ENCODE measurements around the gene GGA1. TPM values are rescaled to one million over a fixed set of nuclear protein-coding genes. Genes with fewer than 3 reads are reported as not detected.
A peak's percentile ranks its signal among the peaks of the same experiment; 100 is the strongest.

GGA1 gene
- total and polyA plus RNA-seq, 9 donors = 27.4 to 46.8 (median 36.6) TPM

GRCh38 chr22:37674248-37674647 is 65.6 kb downstream of the GGA1 start:
- DNase-seq = no peak
- 100% methylated on average over 7 of the region's 12 CpGs for WGBS (ENCODE audit: insufficient coverage)
- H3K4me3 ChIP-seq (ENCODE audit: low read length) = no peak overlapping the region
- H3K27ac ChIP-seq (ENCODE audit: low read length) = peak overlapping the region; percentile 99
- H3K4me1 ChIP-seq (ENCODE audit: control insufficient read depth, insufficient read depth, low read length) = peaks cover 50% of the 10 kb centered on the region
- H3K9me3 ChIP-seq (replicated peaks; ENCODE audit: control insufficient read depth, low read depth, low read length) = no peaks in the 10 kb centered on the region
- no peaks in the 10 kb centered on the region for H3K27me3 ChIP-seq (ENCODE audit: control insufficient read depth, insufficient read depth, low read length)
- peaks cover 14% of the 10 kb centered on the region for H3K36me3 ChIP-seq (ENCODE audit: control insufficient read depth, insufficient read depth, low read length)

DNA sequence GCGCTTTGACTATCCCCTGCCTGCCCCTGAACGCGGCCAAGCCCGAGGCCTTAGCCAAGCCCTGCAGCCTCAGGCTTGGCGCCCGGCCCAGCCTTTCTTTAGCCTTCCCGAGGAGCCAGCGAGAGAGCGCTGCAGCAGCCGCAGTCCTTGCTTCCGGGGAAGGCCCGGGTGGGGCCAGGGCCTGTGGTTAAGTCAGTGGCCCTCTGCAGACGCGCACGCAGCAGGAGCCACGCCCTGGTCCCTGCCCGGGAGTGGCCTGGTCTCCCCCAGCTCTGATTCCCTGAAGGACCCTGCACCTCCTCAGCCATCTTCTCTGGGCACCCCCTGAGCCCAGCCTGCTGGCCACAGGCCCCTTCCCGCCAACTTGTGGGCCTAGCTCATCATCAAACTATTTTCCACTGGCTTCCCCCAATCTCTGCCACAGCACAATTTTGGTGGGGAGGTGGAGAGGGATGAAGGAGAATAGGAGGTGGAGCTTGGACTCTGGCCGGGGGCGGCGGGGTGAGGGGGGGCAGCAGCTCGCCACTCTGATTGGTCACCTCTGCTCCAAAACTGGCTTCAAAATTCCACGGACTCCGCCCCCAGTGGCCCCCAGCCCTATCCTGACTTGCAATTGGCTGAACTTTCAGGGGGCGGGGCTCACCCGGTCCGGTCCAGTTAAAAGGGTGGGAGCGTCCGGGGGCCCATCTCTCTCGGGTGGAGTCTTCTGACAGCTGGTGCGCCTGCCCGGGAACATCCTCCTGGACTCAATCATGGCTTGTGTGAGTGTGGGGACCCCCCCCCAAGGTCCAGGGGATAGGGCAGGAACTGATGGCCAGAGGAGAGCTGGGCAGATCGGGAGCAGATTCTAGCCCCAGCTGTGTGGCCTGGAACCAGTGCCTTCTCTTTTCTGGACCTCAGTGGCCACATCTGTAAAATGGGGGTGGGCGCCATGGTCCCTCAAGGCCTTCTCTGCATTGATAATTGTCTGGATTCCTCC is 66.6 kb downstream of the GGA1 start, which contains the start of gene LGALS1:
TSS of gene LGALS1 (plus strand) at position 686 of the 979 bp plus-strand sequence. CDS start at position 753, 67 bp downstream.
- WGBS (ENCODE audit: insufficient coverage) = 2% methylated on average over 29 of the region's 34 CpGs
- no peaks in the 10 kb centered on the region for H3K27me3 ChIP-seq (ENCODE audit: control insufficient read depth, insufficient read depth, low read length)
- peaks cover 23% of the 10 kb centered on the region for H3K36me3 ChIP-seq (ENCODE audit: control insufficient read depth, insufficient read depth, low read length)
- DNase-seq = peak; percentile 99
- H3K4me1 ChIP-seq (ENCODE audit: control insufficient read depth, insufficient read depth, low read length) = peaks cover 50% of the 10 kb centered on the region
- H3K9me3 ChIP-seq (replicated peaks; ENCODE audit: control insufficient read depth, low read depth, low read length) = no peaks in the 10 kb centered on the region
- peak within 1 kb of the TSS; percentile 99 for H3K27ac ChIP-seq (ENCODE audit: low read length)
- H3K4me3 ChIP-seq (ENCODE audit: low read length) = peak within 1 kb of the TSS; percentile 80

GRCh38 chr22:37675930-37676735 is 67.5 kb downstream of the GGA1 start:
- Histone ChIP-seq H3K27me3 (ENCODE audit: control insufficient read depth, insufficient read depth, low read length) (no peaks in the 10 kb centered on the region), H3K36me3 (ENCODE audit: control insufficient read depth, insufficient read depth, low read length) (peaks cover 30% of the 10 kb centered on the region), H3K4me3 (ENCODE audit: low read length) (peak overlapping the region; percentile 80), H3K27ac (ENCODE audit: low read length) (peak overlapping the region; percentile 99), H3K9me3 (replicated peaks; ENCODE audit: control insufficient read depth, low read depth, low read length) (no peaks in the 10 kb centered on the region), H3K4me1 (ENCODE audit: control insufficient read depth, insufficient read depth, low read length) (peaks cover 58% of the 10 kb centered on the region)
- WGBS (ENCODE audit: insufficient coverage) = 0% methylated on average over 6 of the region's 17 CpGs
- DNase-seq = peak; percentile 88

GRCh38 chr22:37676736-37677492 is 68.3 kb downstream of the GGA1 start:
- peak overlapping the region; percentile 99 for H3K27ac ChIP-seq (ENCODE audit: low read length)
- peak; percentile 96 for DNase-seq
- peak overlapping the region; percentile 80 for H3K4me3 ChIP-seq (ENCODE audit: low read length)
- peaks cover 30% of the 10 kb centered on the region for H3K36me3 ChIP-seq (ENCODE audit: control insufficient read depth, insufficient read depth, low read length)
- no peaks in the 10 kb centered on the region for H3K27me3 ChIP-seq (ENCODE audit: control insufficient read depth, insufficient read depth, low read length)
- H3K9me3 ChIP-seq (replicated peaks; ENCODE audit: control insufficient read depth, low read depth, low read length) = no peaks in the 10 kb centered on the region
- peaks cover 65% of the 10 kb centered on the region for H3K4me1 ChIP-seq (ENCODE audit: control insufficient read depth, insufficient read depth, low read length)
- under 1% methylated on average over 34 of the region's 42 CpGs for WGBS (ENCODE audit: insufficient coverage)

DNA sequence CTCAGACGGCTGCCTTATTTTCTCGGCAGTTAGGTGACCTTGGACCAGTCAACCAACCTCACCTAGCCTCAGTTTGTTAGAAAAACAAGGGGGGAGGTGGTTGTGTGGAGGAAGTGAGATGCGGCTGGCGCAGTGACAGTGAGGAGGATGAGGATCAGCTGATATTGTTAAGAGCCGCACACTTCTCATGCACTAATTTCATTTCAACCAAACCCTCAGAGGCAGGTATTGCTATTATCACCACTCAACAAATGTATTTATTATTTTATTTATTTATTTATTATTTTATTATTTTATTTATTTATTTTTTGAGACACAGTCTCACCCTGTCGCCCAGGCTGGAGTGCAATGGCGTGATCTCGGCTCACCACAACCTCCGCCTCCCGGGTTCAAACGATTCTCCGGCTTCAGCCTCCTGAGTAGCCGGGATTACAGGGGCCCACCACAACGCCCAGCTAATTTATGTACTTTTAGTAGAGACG is 68.9 kb downstream of the GGA1 start:
- WGBS (ENCODE audit: insufficient coverage) = 65% methylated on average over 6 of the region's 15 CpGs
- Histone ChIP-seq H3K4me1 (ENCODE audit: control insufficient read depth, insufficient read depth, low read length) (peaks cover 65% of the 10 kb centered on the region), H3K36me3 (ENCODE audit: control insufficient read depth, insufficient read depth, low read length) (peaks cover 30% of the 10 kb centered on the region), H3K27ac (ENCODE audit: low read length) (peak overlapping the region; percentile 99), H3K4me3 (ENCODE audit: low read length) (peak overlapping the region; percentile 80), H3K9me3 (replicated peaks; ENCODE audit: control insufficient read depth, low read depth, low read length) (no peaks in the 10 kb centered on the region), H3K27me3 (ENCODE audit: control insufficient read depth, insufficient read depth, low read length) (no peaks in the 10 kb centered on the region)
- DNase-seq = no peak

GRCh38 chr22:37678372-37678771 is 69.7 kb downstream of the GGA1 start:
- peaks cover 59% of the 10 kb centered on the region for H3K4me1 ChIP-seq (ENCODE audit: control insufficient read depth, insufficient read depth, low read length)
- H3K27ac ChIP-seq (ENCODE audit: low read length) = peak overlapping the region; percentile 20
- H3K27me3 ChIP-seq (ENCODE audit: control insufficient read depth, insufficient read depth, low read length) = no peaks in the 10 kb centered on the region
- WGBS (ENCODE audit: insufficient coverage) = 37% methylated on average over 15 of the region's 18 CpGs
- DNase-seq = no peak
- no peak overlapping the region for H3K4me3 ChIP-seq (ENCODE audit: low read length)
- peaks cover 30% of the 10 kb centered on the region for H3K36me3 ChIP-seq (ENCODE audit: control insufficient read depth, insufficient read depth, low read length)
- H3K9me3 ChIP-seq (replicated peaks; ENCODE audit: control insufficient read depth, low read depth, low read length) = no peaks in the 10 kb centered on the region

- Histone ChIP-seq H3K36me3 (ENCODE audit: control insufficient read depth, insufficient read depth, low read length) (peaks cover 30% of the 10 kb centered on the region), H3K4me1 (ENCODE audit: control insufficient read depth, insufficient read depth, low read length) (peaks cover 47% of the 10 kb centered on the region), H3K9me3 (replicated peaks; ENCODE audit: control insufficient read depth, low read depth, low read length) (no peaks in the 10 kb centered on the region), H3K27ac (ENCODE audit: low read length) (no peak overlapping the region), H3K27me3 (ENCODE audit: control insufficient read depth, insufficient read depth, low read length) (no peaks in the 10 kb centered on the region), H3K4me3 (ENCODE audit: low read length) (no peak overlapping the region)
- DNase-seq = no peak
- 96% methylated on average over 3 of the region's 8 CpGs for WGBS (ENCODE audit: insufficient coverage)
Observed at GRCh38 chr22:37679670-37680069, 71.0 kb downstream of the GGA1 start.

DNA sequence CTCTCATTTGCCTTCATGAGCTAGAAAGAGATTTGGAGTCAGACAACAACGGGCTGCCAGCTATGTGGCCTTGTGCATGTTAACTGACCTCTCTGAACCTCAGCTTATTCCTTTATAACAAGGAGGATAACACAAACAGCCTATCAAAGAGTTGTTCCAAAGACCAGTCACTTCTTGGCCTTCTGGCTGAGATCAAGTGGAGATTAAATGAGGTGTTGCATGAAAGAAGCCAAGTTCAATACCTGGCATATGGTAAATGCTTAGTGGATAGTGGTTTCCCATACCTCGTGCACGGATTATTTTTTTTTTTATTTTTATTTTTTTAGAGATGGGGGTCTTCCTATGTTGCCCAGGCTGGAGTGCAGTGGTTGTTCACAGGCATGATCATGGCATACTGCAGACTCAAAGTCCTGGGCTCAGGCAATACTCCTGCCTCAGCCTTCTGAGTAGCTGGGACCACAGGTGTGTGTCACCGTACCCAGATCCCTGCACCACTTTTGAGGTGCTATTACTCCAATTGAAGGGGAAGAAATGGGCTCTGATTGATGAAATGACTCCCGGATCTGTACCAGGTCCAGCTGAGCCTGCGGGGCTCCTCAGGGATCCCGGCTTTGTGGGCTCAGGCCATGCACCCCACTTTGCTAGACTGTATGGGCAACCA is 71.7 kb downstream of the GGA1 start:
- no peaks in the 10 kb centered on the region for H3K27me3 ChIP-seq (ENCODE audit: control insufficient read depth, insufficient read depth, low read length)
- 75% methylated on average over 1 of the region's 7 CpGs for WGBS (ENCODE audit: insufficient coverage)
- no peak overlapping the region for H3K27ac ChIP-seq (ENCODE audit: low read length)
- H3K36me3 ChIP-seq (ENCODE audit: control insufficient read depth, insufficient read depth, low read length) = peaks cover 30% of the 10 kb centered on the region
- no peaks in the 10 kb centered on the region for H3K9me3 ChIP-seq (replicated peaks; ENCODE audit: control insufficient read depth, low read depth, low read length)
- peaks cover 41% of the 10 kb centered on the region for H3K4me1 ChIP-seq (ENCODE audit: control insufficient read depth, insufficient read depth, low read length)
- no peak for DNase-seq
- H3K4me3 ChIP-seq (ENCODE audit: low read length) = no peak overlapping the region

DNA sequence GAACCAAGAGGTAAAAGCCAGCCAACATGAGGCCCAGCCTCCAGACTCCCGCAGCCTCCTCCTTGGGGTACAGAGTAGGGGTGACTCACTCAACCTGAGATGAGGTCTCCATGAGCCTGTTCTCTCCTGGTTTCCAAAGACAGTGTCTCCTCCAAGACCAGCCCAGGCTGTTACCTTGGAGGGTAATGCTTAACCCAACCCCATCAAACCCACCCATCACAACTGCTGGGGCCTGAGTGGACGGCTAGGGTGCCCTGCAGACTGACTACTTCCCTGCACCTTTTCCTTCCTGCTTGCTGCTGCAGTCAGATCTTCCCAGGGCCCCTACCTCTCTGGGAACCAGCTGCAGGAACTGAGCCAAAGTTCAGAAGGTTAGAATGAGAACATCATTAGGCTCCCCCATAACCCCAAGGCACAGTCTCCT is 72.4 kb downstream of the GGA1 start:
- Histone ChIP-seq H3K27me3 (ENCODE audit: control insufficient read depth, insufficient read depth, low read length) (no peaks in the 10 kb centered on the region), H3K9me3 (replicated peaks; ENCODE audit: control insufficient read depth, low read depth, low read length) (no peaks in the 10 kb centered on the region), H3K27ac (ENCODE audit: low read length) (peak overlapping the region; percentile 15), H3K4me3 (ENCODE audit: low read length) (no peak overlapping the region), H3K4me1 (ENCODE audit: control insufficient read depth, insufficient read depth, low read length) (peaks cover 39% of the 10 kb centered on the region), H3K36me3 (ENCODE audit: control insufficient read depth, insufficient read depth, low read length) (peaks cover 30% of the 10 kb centered on the region)
- WGBS (ENCODE audit: insufficient coverage) = 11% methylated on average over 1 of the region's 2 CpGs
- no peak for DNase-seq
